ENCODE results near the gene INVS. TPM values are rescaled to one million over a fixed set of nuclear protein-coding genes. Genes with fewer than 3 reads are reported as not detected.

INVS gene, protein sequence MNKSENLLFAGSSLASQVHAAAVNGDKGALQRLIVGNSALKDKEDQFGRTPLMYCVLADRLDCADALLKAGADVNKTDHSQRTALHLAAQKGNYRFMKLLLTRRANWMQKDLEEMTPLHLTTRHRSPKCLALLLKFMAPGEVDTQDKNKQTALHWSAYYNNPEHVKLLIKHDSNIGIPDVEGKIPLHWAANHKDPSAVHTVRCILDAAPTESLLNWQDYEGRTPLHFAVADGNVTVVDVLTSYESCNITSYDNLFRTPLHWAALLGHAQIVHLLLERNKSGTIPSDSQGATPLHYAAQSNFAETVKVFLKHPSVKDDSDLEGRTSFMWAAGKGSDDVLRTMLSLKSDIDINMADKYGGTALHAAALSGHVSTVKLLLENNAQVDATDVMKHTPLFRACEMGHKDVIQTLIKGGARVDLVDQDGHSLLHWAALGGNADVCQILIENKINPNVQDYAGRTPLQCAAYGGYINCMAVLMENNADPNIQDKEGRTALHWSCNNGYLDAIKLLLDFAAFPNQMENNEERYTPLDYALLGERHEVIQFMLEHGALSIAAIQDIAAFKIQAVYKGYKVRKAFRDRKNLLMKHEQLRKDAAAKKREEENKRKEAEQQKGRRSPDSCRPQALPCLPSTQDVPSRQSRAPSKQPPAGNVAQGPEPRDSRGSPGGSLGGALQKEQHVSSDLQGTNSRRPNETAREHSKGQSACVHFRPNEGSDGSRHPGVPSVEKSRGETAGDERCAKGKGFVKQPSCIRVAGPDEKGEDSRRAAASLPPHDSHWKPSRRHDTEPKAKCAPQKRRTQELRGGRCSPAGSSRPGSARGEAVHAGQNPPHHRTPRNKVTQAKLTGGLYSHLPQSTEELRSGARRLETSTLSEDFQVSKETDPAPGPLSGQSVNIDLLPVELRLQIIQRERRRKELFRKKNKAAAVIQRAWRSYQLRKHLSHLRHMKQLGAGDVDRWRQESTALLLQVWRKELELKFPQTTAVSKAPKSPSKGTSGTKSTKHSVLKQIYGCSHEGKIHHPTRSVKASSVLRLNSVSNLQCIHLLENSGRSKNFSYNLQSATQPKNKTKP
- 16.3 and 17.1 TPM in 2 replicates for total RNA-seq (2016; rRNA removed; fragmentation: Illumina TruSeq; extraction: Trizol)
- total RNA-seq (2016; cell fraction: cytosol; rRNA removed; fragmentation: Illumina TruSeq; extraction: Trizol; ENCODE audit: low read depth) = 8.0 and 8.3 TPM in 2 replicates
- total RNA-seq (2016; cell fraction: insoluble cytoplasmic fraction; rRNA removed; fragmentation: Illumina TruSeq; extraction: Trizol) = 15.9 and 16.0 TPM in 2 replicates
- 17.6 and 18.4 TPM in 2 replicates for total RNA-seq (2016; cell fraction: membrane; rRNA removed; fragmentation: Illumina TruSeq; extraction: Trizol)
- 26.4 and 30.8 TPM in 2 replicates for total RNA-seq (2016; cell fraction: nucleus; rRNA removed; fragmentation: Illumina TruSeq; extraction: Trizol)
- polyA plus RNA-seq (2011; rRNA removed) = 11.3 and 12.2 TPM in 2 replicates
- polyA plus RNA-seq (2011; cell fraction: cytosol; rRNA removed) = 5.5 and 7.6 TPM in 2 replicates
- 20.0 and 23.4 TPM in 2 replicates for polyA plus RNA-seq (2011; cell fraction: nucleus; rRNA removed)
- polyA plus RNA-seq (2012) = 8.0 and 8.2 TPM in 2 replicates
- 3.2 and 4.0 TPM in 2 replicates for polyA plus RNA-seq (2016; cell fraction: cytosol; fragmentation: Illumina TruSeq; extraction: Trizol; ENCODE audit: low read depth)
- polyA plus RNA-seq (2016; cell fraction: insoluble cytoplasmic fraction; fragmentation: Illumina TruSeq; extraction: Trizol; ENCODE audit: low read depth) = 11.4 and 12.3 TPM in 2 replicates
- polyA plus RNA-seq (2016; cell fraction: membrane; fragmentation: Illumina TruSeq; extraction: Trizol; ENCODE audit: low read depth) = 8.0 and 8.4 TPM in 2 replicates
- polyA plus RNA-seq (2016; cell fraction: nucleus; fragmentation: Illumina TruSeq; extraction: Trizol; ENCODE audit: insufficient read depth, low read depth) = 18.8 and 20.1 TPM in 2 replicates
- polyA minus RNA-seq (2011; rRNA and poly(A)+ RNA removed; ENCODE audit: low replicate concordance) = 15.1 and 25.7 TPM in 2 replicates
- 10.3 and 12.5 TPM in 2 replicates for polyA minus RNA-seq (2011; cell fraction: cytosol; rRNA and poly(A)+ RNA removed)
- 66.4 and 75.7 TPM in 2 replicates for polyA minus RNA-seq (2011; cell fraction: nucleus; rRNA and poly(A)+ RNA removed)
- percentile 65 among the genes with signal in this experiment for Bru-seq, nascent RNA
- BruChase-seq, experiment 1, labeled RNA remaining after a 6-hour chase = percentile 51 among the genes with signal in this experiment
- BruChase-seq, experiment 2, labeled RNA remaining after a 2-hour chase = percentile 60 among the genes with signal in this experiment
- long read RNA-seq, experiment 1, partial matches to known transcripts = 4 of 8 reads
- long read RNA-seq, experiment 1, other reads (novel, unspliced or antisense) = 2 of 8 reads
- long read RNA-seq, experiment 2, partial matches to known transcripts = 4 of 16 reads
- long read RNA-seq, experiment 2, other reads (novel, unspliced or antisense) = 8 of 16 reads

GRCh38 chr9:100098887-100099721 is at the start of gene INVS, which contains the start of gene ERP44:
INVS (plus strand) TSS chr9:100099243; CDS start chr9:100104522, 5,279 bp downstream.
ERP44 (minus strand) TSS chr9:100099000; CDS start chr9:100098840, 160 bp downstream.
- Histone ChIP-seq H4K20me1 (ENCODE audit: insufficient read depth, low read length) (peaks cover 11% of the 10 kb centered on the region; the same call in 1 of the 2 replicates), H2AFZ (ENCODE audit: low read length) (peak within 1 kb of the TSS; percentile 71), H3K79me2 (ENCODE audit: insufficient read depth, low read length) (peaks cover 47% of the 10 kb centered on the region), H3K4me1 (ENCODE audit: insufficient read depth, low read length) (peaks cover 31% of the 10 kb centered on the region), H3K9ac (ENCODE audit: insufficient read depth, low read depth, low read length) (peak within 1 kb of the TSS; percentile 95), H3K9me3 (ENCODE audit: low read length) (no peaks in the 10 kb centered on the region), H3K27me3 (ENCODE audit: control insufficient read depth in 1 of 2, insufficient read depth in 2 of 2, low read length in 2 of 2) (peaks cover 0 to 5% of the 10 kb centered on the region in 2 experiments; a peak in 1 of 5 replicates), H3K4me2 (ENCODE audit: low read depth, low read length) (peak within 1 kb of the TSS; percentile 84), H3K27ac (ENCODE audit: extremely low read length, insufficient read depth, low read length) (peak within 1 kb of the TSS; percentile 90), H3K4me3 (replicated peaks in 1 of 3; ENCODE audit: insufficient read depth in 1 of 3, low read depth in 2 of 3, low read length in 3 of 3) (peak within 1 kb of the TSS; percentile 81 to 100 (median 99)), H3K36me3 (replicated peaks in 1 of 2; ENCODE audit: control insufficient read depth in 1 of 2, insufficient read depth in 2 of 2, low read length in 2 of 2) (peaks cover 0 to 3% of the 10 kb centered on the region in 2 experiments; a peak in 1 of 5 replicates)
- WGBS (ENCODE audit: low lambda C conversion rate) = 0% methylated on average over 22 of the region's 54 CpGs
- in situ Hi-C loops (cut with HindIII; ENCODE audit: extremely low pct_ligation_motif_present, low pct_unique_long_range_greater_than_20kb) (no loop called here), intact Hi-C loops (cut with micrococcal nuclease; ENCODE audit: unreplicated experiment) (loop anchor here (1.0 to 5.0 kb wide), 3 partner anchors 67 to 279 kb away; partner anchors contain the start of gene STX17)
- POLR2A ChIA-PET = interaction anchor here (1.0 to 1.3 kb wide), 4 partner anchors 12 to 877 kb away, joined by 3 to 4 read pairs (median 4); partner anchors contain the start of genes ALG2 and SEC61B
- BruUV-seq (replicated peaks) = no TSS peak
- DNase-seq (ENCODE audit: low spot score) = peak; percentile 98
- FAIRE-seq = peak; percentile 96
- CTCF ChIA-PET (ENCODE audit: low intra/inter-chr PET ratio, low total read pairs) = no interaction called here
- peak; percentile 96 for ATAC-seq
- TF ChIP-seq ZBTB43 (CRISPR knock-in tag; conservative IDR thresholded peaks at IDR 0.05) (no peak), XBP1 (CRISPR knock-in tag; IDR thresholded peaks at IDR 0.05) (no peak; the same call in 1 of the 2 replicates), ZNF569 (CRISPR knock-in tag; IDR thresholded peaks at IDR 0.05; ENCODE audit: borderline replicate concordance) (no peak), ZNF550 (CRISPR knock-in tag; IDR thresholded peaks at IDR 0.05; ENCODE audit: borderline replicate concordance) (no peak), KDM3A (CRISPR knock-in tag; IDR thresholded peaks at IDR 0.05; ENCODE audit: low read depth) (peak; percentile 28; the same call in 1 of the 2 replicates), GLMP (CRISPR knock-in tag; IDR thresholded peaks at IDR 0.05; ENCODE audit: borderline replicate concordance) (no peak), ZNF224 (CRISPR knock-in tag; IDR thresholded peaks at IDR 0.05) (peak; percentile 60; the same call in 1 of the 2 replicates), MAX (IDR thresholded peaks at IDR 0.05) (peak; percentile 41; the same call in 1 of the 2 replicates)
- TF ChIP-seq, protein P1, sequence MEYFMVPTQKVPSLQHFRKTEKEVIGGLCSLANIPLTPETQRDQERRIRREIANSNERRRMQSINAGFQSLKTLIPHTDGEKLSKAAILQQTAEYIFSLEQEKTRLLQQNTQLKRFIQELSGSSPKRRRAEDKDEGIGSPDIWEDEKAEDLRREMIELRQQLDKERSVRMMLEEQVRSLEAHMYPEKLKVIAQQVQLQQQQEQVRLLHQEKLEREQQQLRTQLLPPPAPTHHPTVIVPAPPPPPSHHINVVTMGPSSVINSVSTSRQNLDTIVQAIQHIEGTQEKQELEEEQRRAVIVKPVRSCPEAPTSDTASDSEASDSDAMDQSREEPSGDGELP (IDR thresholded peaks at IDR 0.05; ENCODE audit: borderline replicate concordance, low read depth) = no peak

Measured in HepG2 (cell line).